Caki2 (cell line): ENCODE data around the gene LOXL3. TPM values are rescaled to one million over a fixed set of nuclear protein-coding genes. Genes with fewer than 3 reads are reported as not detected.

Experiments
- DNase-seq: peaks from one replicate; pipeline ENCODE4 v3.0.0-alpha.2; 2015; ENCODE audit warnings: low read depth
- in situ Hi-C: cut with HindIII; loops from 2 replicates; pipeline ENCODE4 v1.10.0; 2016; ENCODE audit warnings: low sequenced_read_pairs, low pct_unique_long_range_greater_than_20kb, mixed read lengths
- total RNA-seq: library from RNA; depleted of rRNA; stranded (reverse); fragments of >200 nt; shearing (Covaris generic); gene quantifications from 2 replicates; pipeline ENCODE4 v1.2.3, GENCODE V29; 2014; ENCODE audit warnings: low replicate concordance

The LOXL3 gene
- total RNA-seq, 1 experiment from 2014 or later: 0.81 TPM

- in situ Hi-C loops: no loop called here
- no peak for DNase-seq
Observed at GRCh38 chr2:74535440-74535965, 18.2 kb downstream of the LOXL3 start.

DNA sequence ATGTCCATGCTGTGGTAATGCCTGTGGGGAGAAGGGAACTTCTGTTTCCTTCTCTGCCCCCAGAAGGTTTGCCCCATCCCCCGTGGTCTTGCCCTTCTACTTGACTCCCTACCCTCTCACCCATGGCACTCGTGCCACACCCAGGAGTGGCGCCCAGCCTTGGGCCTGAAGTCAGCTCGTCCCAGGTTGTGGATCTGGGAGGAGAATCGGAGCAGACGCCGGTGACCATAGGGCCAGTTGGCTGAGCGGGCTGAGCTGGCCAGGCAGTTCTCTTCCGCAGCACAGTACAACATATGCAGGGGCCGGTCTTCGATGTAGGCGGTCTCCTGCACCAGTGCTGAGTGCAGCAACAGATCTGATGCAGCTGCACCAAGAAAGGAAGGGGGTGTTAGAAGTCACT, 19.3 kb downstream of the LOXL3 start:
- in situ Hi-C loops: no loop called here

GRCh38 chr2:74533464-74533863, 20.3 kb downstream of the LOXL3 start:
- no peak for DNase-seq
- in situ Hi-C loops: no loop called here

More for the DNA sequence above, 19.3 kb downstream of the LOXL3 start:
- no peak for DNase-seq

GRCh38 chr2:74532222-74532621, 21.5 kb downstream of the LOXL3 start:
- in situ Hi-C loops: no loop called here
- peak; percentile 43 for DNase-seq

DNA sequence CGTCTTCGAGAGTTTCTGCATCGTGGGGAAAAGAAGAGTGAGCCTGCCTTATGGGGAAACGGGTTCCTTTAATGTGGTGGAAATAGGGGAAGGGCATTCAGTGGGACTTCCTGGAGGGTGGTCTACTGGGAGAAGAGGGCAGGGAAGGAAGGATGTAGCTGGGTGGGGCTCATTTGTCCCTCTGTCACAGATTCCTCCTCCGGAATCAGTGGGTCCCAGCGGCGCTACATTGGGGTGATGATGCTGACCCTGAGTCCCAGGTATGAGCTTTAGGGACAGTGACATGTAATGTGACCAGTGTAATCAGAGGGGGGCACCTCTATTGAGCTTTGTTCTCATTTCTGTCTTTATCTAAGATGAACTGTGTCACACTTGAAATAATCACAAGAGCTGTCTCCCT, 22.1 kb downstream of the LOXL3 start:
- no peak for DNase-seq
- in situ Hi-C loops: no loop called here

- in situ Hi-C loops: no loop called here
- DNase-seq: peak; percentile 26
Observed at GRCh38 chr2:74530239-74531187, 23.2 kb downstream of the LOXL3 start.

DNA sequence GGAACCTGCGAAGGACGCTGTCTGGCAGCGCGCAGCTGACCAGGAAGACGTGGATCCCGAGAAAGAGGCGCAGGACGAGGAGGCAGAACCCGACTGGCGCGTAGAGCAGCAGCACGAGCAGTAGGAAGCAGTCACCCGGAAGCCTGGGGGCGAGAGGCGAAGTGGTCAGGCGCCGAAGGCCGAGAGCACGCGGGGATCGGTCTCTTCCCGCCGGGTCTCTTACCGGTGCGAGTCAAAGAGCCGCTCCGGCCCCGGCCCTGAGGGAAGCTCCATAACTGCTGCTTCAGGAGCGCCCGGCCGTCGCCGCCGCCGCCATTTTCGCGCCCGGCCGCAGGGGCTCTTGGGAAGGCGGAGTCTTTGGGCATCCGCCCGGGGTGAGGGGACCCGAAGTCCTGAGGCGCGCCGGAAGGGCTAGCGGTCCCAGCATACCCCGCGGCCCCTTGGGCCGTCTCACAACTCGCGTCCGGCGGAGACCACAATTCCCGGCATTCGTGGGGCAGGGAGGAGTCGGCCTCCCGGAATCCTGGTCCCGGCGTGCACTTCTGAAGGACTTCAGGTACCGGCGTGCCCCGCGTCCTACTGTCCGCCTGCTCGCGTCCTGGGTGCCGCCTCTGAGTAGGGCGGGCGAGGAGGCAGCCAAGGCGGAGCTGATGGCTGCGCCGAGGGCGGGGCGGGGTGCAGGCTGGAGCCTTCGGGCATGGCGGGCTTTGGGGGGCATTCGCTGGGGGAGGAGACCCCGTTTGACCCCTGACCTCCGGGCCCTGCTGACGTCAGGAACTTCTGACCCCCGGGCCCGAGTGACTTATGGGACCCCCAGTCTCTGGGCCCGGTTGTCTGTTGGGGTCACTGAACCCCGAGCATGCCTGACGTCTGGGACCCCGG, 24.1 kb downstream of the LOXL3 start, which contains the start of the genes AUP1 and HTRA2:
TSS of gene AUP1 (minus strand) at position 350 of the 882 bp plus-strand sequence. CDS start at position 273, 77 bp downstream.
TSS of gene HTRA2 (plus strand) at position 577 of the 882 bp plus-strand sequence. CDS start at position 651, 74 bp downstream.
- DNase-seq: peak; percentile 98
- in situ Hi-C loops: no loop called here

GRCh38 chr2:74528600-74529356, 25.0 kb downstream of the LOXL3 start:
- in situ Hi-C loops: no loop called here
- DNase-seq: no peak

- no peak for DNase-seq
- in situ Hi-C loops: no loop called here
Observed at GRCh38 chr2:74527741-74528140, 26.0 kb downstream of the LOXL3 start.

GRCh38 chr2:74526649-74527230, 27.0 kb downstream of the LOXL3 start:
- DNase-seq: no peak
- in situ Hi-C loops: no loop called here

- in situ Hi-C loops: no loop called here
- peak; percentile 41 for DNase-seq
Observed at GRCh38 chr2:74525717-74526648, 27.8 kb downstream of the LOXL3 start, which contains the start of gene DQX1. Gene DQX1 (minus strand): TSS chr2:74526231. CDS start chr2:74525729, 502 bp downstream.

- in situ Hi-C loops: no loop called here
- no peak for DNase-seq
Observed at GRCh38 chr2:74524955-74525716, 28.6 kb downstream of the LOXL3 start.

- in situ Hi-C loops: no loop called here
- DNase-seq: no peak
Observed at GRCh38 chr2:74524005-74524404, 29.7 kb downstream of the LOXL3 start.

DNA sequence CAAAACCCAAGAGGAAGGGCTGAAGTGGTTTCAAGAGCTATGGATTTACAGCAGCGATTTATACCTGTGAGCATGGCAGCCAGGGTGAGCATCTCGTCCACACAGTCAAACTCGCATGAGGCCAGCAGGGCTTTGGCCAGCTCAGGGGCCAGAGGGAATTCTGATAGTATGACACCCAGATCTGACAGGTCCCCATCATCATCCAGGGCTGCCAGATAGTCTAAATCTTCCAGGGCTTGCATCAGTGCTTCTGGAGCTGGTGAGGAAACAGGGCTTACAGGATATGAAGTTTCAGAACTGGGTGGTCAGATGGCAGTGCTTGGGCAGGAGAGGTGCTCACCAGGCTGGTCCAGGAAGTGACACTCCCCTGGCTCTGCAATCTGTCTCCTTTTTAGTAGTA, 31.2 kb downstream of the LOXL3 start:
- no peak for DNase-seq
- in situ Hi-C loops: no loop called here

DNA sequence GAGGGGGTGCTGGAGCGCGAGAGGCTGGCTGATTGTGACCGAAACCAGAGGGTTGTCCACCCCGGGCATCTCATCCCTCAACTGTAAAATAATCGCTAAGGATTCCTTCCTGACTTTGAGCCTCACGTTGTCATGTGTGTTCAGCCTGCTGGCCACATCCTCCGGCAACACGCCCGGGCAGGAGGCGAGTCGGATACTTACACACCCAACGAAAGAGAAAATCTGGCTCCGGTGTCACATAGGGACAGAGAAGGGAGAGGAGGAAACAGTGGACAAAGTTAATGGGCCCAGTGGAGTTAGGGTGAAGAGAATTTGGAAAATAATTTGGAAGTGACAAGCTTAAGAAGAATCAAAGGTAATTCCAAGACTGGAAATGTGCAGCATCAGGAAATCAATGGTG, 37.1 kb downstream of the LOXL3 start:
- in situ Hi-C loops: no loop called here

More for the DNA sequence above, 37.1 kb downstream of the LOXL3 start:
- no peak for DNase-seq
